OCI-LY7 (cell line): ENCODE results near the gene SLC25A40.

Experiments used
- CTCF ChIP-seq: fragments of 200-600 bp; sonication (generic); conservative IDR thresholded peaks from 2 replicates; pipeline ENCODE4 v1.5.1; 2014; ENCODE audit warnings: mild to moderate bottlenecking, antibody characterized with exemption, low read length, moderate library complexity, mixed read lengths
- EZH2phosphoT487 ChIP-seq: fragments of 200-600 bp; sonication (generic); IDR thresholded peaks from 2 replicates; pipeline ENCODE4 v1.6.1; 2018; ENCODE audit warnings: low read depth, borderline replicate concordance, mild to moderate bottlenecking, mixed run types, antibody characterized with exemption, low read length, moderate library complexity, mixed read lengths

GRCh38 chr7:87878208-87878735 is 2.1 kb upstream of the SLC25A40 start:
- TF ChIP-seq CTCF = no peak
- TF ChIP-seq EZH2phosphoT487 = no peak
